Raji (cell line): ENCODE data around the gene ACOX2.

Experiments used
- POLR2A ChIP-seq: IDR thresholded peaks from 2 replicates; pipeline ENCODE4 v1.6.1; 2011; ENCODE audit warnings: low read depth, low read length, control low read depth; ENCODE audit not compliant: insufficient read depth

Gene ACOX2

DNA sequence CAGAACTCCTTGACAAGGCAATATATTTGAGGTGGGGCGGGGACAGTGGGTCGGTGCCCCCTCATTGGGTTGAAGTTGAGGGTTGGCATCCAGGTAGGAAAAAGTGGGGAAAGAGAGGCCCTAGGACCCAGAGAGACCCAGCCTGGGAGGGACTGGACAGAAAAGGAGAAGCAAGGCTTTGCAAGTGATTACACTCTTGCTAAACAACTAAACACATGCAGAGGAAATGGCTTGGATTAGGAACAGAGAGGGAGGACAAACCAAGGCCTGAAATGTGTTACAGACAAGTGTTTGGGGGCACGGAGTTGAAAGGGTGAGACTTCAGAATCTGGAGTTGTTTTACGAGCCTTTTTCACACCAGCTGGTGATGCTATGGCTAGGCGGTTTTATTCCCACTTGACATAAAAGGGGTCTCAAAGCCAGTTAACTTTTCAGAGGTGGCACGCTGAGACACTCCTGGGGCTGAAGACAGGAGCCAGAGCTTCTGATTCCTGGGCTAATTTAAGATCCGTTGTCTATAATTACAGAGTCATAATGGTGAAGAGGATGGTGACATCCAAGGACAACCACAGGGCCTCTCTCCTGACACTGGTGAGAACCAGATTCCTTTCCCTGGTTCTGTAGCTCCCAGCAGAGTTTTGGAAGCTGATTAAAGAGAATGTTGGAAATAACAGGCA lies 52.8 kb downstream of the ACOX2 start:
- no peak for TF ChIP-seq POLR2A

DNA sequence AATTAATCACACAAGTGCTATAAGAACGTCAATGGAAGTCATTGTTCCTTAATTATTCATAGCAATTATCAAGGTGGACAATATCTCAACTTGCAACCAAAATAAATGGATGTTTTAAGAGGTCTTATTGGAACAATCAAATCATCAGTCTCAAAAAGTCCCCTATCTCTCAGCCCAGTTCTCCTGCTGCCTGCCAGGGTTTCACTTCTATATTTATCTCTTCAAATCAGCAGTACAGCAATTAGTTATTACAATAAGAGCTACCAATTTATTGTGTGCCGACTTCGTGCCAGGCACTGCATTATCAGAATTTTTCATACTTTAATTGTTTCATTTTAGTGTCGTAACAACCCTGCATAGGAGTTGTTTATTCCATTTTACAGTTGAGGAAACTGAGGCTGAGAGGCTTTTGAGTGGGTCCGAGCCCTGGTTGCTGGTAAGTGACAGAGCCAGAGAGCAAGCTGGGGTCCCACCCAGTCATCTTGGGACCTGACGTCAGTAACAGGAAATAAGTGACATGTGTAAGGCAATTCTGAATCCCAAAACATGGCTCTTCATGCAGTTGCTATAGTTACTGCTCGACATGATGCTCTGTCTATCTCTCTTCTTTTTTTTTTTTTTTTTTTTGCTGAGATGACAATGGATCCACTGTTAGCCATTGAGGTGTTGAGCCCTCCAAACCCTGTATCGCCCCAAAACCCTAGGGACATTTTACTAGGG lies 53.9 kb downstream of the ACOX2 start:
- no peak for TF ChIP-seq POLR2A

DNA sequence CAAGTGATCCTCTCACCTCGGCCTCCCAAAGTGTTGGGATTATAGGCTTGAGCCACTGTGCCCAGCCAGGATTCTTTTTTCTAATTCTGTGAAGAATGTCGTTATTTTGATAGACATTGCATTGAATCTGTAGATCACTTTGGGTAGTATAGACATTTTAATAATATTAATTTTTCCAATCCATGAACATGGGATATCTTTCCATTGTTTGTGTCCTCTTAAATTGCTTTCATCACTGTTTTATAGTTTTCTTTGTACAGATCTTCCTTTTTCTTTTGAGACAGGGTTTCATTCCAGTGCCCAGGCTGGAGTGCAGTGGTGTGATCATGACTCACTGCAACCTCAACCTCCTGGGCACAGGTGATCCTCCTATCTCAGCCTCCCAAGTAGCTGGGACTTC lies 56.7 kb downstream of the ACOX2 start:
- no peak for TF ChIP-seq POLR2A

DNA sequence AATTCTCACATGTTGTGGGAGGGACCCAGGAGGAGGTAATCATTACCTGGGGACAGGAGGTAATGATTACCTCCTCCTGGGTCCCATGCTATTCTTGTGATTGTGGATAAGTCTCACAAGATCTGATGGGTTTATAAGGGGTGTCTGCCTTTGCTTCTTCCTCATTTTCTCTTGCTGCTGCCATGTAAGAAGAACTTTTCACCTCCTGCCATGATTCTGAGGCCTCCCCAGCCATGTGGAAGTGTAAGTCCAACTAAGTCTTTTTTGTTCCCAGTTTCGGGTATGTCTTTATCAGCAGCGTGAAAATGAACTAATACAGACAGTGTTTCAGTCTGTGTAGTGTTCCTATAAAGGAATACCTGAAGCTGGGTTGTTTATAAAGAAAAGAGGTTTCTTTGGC lies 58.2 kb downstream of the ACOX2 start:
- TF ChIP-seq POLR2A, result no peak

DNA sequence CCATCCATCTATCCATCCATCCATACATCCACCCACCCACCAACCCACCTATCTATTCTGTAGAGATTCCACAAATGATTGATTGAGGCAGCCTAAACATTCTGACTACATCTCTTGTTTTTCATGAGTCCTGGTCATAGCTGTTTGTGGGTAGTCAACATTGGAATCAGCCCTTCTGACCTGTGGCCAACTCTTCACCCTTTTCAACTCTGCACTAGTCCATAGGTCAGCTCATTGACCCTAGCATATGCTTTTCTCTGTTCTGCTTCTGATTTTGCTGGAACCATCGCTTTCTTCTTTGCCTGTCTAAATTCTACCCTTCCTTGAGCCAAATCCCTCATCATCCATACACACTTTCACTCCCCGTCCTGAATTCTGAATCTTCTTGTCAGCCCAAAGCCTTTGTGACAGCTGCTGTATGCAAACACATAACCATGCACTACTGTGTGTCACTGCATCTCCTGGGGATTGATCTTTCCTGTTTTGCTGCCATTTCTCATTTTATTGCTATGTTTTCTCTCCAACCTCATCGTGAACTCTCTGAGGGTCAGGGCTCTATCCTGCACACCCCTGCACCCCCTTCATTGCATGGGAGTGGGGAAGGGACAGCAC lies 61.9 kb downstream of the ACOX2 start:
- TF ChIP-seq POLR2A, result no peak

DNA sequence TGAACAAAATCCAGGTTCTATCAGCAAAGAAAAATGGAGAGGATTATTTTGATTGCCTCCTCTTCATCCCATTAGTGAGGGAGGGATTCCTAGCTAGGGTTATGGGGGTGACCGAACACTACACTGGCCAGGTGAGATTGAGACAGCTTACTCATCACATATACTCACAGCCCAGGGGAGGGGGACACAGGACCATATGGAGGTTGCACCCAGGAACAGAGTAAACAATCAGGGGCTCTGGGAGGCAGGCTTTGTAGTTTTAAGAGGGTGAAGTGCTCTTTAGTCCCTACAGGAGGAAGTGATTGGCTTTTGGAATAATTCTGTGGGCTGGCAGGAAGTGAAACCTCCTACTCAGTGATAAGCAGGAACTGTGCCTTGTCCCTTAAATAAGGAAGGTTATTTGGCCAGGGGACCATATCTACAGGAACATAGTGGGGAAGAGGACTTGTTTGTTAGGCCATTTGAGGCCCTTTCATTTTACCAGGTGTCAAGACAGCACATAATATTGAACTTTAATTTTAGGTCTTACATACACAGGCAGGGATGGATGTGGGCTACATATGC lies 62.6 kb downstream of the ACOX2 start:
- no peak for TF ChIP-seq POLR2A

DNA sequence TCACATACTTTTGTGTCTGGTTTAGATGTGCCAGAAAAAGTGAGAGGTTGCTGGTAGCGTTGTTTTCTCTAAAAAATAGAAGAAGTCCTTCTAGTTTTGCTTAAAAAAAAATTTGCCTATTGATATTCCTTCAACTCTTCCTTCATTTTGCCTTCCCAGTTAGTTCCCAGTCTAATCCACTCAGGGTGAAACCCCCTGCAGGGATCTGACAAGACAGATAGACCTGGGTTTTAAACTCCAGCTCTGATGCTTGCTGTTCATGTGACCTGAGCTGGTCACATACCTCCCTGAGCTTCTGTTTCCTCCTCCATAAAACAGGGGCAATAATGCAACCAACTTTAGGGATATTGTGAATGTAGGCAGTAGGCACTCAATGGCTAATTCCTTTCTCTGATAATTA lies 63.7 kb downstream of the ACOX2 start:
- TF ChIP-seq POLR2A, result no peak

DNA sequence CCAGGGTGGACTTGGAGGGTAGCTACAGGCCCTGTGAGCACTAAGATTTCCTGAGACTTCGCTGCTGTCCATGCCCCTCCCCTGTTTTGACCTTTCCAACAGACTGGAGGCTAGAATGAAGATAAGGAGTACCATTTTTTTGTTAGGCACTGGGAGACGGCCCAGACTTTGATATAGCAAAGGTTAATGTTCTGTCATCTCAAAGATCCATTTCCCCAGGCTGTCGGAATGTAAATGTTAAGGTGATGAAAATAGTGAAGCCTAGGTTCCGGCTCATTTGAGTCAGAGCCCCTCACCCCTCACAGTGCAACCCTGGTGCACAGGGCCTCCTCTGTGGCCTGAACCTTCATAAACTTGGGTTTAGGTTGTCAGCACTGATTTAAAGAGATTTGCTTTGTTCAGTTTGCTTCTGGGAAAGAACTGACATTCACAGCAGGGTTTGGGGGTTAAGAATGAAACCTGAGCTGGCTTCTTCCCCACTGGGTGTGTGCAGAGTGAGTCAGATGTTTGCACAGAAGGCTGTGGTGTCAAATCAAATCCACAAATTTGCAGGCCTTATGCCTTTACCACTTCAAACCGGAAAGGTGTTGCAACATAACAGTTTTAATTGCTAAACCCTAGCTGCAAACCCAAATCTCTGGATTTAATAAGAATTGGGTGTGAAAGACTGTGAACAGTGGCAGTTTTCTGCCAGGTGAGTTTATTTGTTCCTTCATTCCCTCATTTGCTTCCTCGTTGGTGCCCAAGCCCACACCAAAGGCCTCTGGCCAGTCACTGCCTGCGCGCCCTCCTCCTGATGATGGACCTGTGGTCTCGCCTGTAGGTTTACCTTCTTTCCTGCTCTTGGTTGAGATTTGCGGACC lies 65.7 kb downstream of the ACOX2 start:
- TF ChIP-seq POLR2A, result no peak

DNA sequence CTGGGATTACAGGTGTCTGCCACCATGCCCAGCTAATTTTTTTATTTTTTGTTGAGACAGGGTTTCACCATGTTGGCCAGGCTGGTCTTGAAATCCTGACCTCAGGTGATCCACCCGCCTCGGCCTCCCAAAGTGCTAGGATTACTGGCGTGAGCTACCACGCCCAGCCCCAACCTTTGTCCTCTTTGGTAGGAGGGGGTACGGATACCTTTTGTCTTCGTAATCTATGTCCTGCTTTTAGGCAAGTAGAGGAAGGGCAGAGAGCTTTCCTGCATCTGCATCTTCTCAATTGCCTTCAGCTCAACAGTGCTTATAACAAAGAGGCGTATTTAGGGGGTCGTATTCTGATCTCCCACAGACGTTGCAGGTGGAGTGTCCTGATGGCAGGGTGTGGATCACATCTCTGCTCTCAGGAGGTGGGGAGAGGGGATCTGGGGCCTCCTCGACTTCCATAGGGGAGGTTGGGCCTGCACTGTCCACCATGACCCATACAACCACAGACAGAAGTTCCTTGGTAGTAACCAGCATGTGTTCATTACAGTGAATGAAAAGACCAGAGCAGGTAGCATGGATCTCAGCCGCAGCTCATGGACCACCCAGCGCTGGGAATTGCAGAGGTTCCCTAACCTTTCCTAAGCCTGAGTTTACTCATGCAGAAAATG lies 66.5 kb downstream of the ACOX2 start:
- no peak for TF ChIP-seq POLR2A

DNA sequence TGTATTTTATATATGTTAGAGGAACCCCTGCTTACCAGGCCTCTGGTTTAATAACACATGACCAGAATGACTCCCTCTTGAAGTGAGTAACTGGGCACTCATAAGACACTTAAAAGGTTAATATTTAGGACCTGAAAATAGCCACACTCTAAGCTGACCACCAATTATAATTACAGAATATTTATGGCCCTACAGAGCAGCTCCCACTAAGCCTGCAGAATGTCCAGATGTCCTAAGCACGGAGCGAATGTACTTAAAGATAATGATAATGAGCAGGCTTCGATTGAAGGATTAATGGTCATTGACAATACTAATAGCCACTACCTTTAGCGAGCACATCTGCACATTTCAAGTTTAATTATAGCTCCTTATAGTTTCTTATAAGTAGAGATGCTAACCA lies 67.9 kb downstream of the ACOX2 start:
- TF ChIP-seq POLR2A, result no peak

DNA sequence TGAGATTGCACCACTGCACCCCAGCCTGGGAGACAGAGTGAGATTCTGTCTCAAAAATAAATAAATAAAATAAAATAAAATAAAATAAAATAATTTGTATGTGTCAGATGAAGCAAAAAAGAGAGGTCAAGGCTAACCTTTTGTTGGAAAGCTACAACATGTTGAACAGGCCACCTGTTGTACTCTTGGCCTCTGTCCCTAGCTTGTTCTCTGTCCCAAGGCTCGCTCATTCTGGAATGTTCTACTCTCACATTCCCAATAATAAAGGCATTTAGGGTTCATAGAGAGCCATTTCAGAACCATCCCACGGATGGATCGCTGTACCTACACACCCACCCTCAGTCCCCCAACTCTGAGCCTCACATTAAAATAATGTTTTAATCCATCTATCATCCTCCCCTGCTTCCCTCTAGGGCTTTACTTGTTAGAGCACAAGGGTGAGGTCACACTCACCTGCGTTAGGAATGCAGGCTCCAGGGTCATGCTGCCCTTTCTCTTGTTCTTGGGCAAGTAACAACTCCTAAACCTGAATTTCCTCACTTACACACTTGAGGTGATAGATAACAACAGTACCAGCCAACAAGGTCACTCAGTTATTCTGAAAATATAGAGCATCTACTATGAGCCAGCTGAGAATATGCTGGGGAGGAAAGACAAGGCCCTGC lies 70.0 kb downstream of the ACOX2 start:
- TF ChIP-seq POLR2A, result no peak

DNA sequence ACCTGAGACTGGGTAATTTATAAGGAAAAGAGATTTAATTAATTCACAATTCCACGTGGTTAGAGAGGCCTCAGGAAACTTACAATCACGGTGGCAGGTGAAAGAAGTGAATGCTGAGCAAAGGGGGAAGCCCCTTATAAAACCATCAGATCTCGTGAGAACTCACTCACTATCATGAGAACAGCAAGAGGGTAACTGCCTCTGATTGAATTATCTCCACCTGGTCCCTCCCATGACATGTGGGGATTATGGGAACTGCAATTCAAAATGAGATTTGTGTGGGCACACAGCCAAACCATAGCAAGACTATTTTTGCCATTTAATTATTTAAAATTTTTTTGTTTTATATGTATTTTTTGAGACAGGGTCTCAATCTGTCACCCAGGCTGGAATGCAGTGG lies 72.1 kb downstream of the ACOX2 start:
- no peak for TF ChIP-seq POLR2A

DNA sequence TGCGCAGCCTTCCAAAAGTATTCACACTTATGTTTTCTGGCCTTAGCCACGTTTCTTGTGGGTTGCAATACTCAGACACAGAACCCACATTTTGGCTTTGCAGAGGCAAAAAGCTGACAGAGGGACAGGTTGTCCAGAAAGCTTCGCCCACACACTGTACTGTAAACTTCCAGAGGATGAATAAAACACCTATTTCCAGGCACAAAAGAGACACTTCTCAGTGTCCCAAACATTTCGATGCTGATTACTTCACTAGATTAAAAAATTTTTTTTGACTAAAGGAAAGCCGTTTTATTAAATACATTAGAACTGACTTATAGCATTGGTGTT lies 73.1 kb downstream of the ACOX2 start:
- no peak for TF ChIP-seq POLR2A

DNA sequence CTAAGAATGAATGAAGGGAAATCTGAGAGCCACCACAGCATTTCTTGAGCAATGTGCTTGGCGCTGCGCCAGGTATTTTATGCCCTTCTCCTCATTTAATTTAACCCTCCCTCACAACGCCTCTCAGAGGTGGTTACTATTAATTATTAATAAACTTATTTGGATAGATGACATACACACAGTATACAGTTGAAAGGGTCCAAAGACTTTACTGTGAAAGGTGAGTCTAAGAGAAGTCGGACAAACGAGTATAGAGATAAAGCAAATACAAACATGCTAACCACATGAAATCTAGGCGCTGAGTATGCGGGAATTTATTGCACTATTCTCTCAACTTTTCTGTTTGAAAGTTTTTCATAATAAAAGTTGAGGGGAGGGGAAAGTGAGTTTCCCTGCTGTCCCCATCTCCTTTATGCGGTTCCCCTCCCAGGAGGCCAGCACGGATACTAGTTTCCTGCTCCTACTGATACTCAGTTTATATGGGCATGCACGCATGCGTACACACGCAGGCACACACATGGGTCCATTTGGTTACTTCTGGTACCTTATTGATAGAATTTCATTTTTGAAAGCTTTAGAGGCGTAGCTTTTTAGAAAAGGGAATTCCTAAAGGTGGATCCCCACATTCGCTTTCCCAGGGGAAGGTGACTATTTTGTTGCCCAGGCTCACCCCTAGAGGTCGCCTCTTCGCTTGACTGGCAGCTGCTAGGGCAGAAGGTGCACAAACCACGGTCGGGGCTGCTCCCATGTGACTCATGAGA lies 73.6 kb downstream of the ACOX2 start:
- no peak for TF ChIP-seq POLR2A

DNA sequence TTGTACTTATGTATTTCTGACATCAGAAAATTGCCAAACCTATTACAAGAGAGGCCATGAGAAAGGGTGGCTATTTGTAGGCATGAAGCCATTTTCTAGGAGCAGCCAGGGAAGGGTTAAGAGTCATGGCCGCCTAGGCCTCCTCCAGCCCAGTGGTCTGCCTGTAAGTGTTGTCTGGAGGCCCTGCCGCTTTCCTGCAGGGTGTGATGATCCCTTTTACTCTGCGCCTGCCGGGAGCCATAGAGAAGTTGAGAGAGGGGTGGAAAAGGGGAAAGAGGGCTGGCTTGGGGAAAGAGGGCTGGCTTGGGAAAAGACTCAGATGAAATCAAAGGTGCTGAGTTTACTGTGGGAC lies 74.2 kb downstream of the ACOX2 start:
- no peak for TF ChIP-seq POLR2A
